HepG2 (cell line): Measurements from ENCODE around the gene NUDT16. TPM values are rescaled to one million over a fixed set of nuclear protein-coding genes. Genes with fewer than 3 reads are reported as not detected.
A peak's percentile ranks its signal among the peaks of the same experiment; 100 is the strongest.

Experiments
- ATF7 ChIP-seq, 2 experiments: fragments of 450-650 bp in 1 of 2; sonication (generic) in 1 of 2; formaldehyde crosslinking in 1 of 2; IDR thresholded peaks; 2 replicates each; pipeline versions ENCODE4 v1.4.0 to v1.6.1; 2016 to 2020; ENCODE audit warnings: antibody characterized with exemption in 1 of 2, mild to moderate bottlenecking in 1 of 2, missing genetic modification reagents in 1 of 2
- GABPB1 ChIP-seq: IDR thresholded peaks from 2 replicates; pipeline ENCODE4 v1.6.1; 2016; ENCODE audit warnings: mild to moderate bottlenecking, missing genetic modification reagents, moderate library complexity, missing compliant biosample characterization
- HDAC1 ChIP-seq: sonication (generic); formaldehyde crosslinking; IDR thresholded peaks from 2 replicates; pipeline ENCODE4 v1.5.1; 2020; ENCODE audit warnings: mild to moderate bottlenecking, missing genetic modification reagents
- HNF4A ChIP-seq: sonication (generic); formaldehyde crosslinking; IDR thresholded peaks from 2 replicates; pipeline ENCODE4 v1.4.0; 2020; ENCODE audit warnings: missing genetic modification reagents
- PCBP2 ChIP-seq: fragments of 200-400 bp; formaldehyde crosslinking; optimal IDR thresholded peaks from 2 replicates; pipeline ENCODE3; 2018; ENCODE audit warnings: low read length, low read depth; ENCODE audit not compliant: poor library complexity, severe bottlenecking
- RBFOX2 ChIP-seq: fragments of 200-400 bp; formaldehyde crosslinking; IDR thresholded peaks from 2 replicates; pipeline ENCODE4 v1.6.1; 2017; ENCODE audit warnings: low read depth, mild to moderate bottlenecking, low read length
- TBX2 ChIP-seq: sonication (generic); formaldehyde crosslinking; IDR thresholded peaks from 2 replicates; pipeline ENCODE4 v1.5.0; 2020; ENCODE audit warnings: missing genetic modification reagents, mild to moderate bottlenecking, borderline replicate concordance
- ZMYM2 ChIP-seq: sonication (generic); formaldehyde crosslinking; IDR thresholded peaks from 2 replicates; pipeline ENCODE4 v1.8.0; 2022; ENCODE audit warnings: mild to moderate bottlenecking, missing genetic modification reagents
- ZNF180 ChIP-seq: sonication (generic); formaldehyde crosslinking; IDR thresholded peaks from 2 replicates; pipeline ENCODE4 v1.4.0; 2020; ENCODE audit warnings: low read depth, missing genetic modification reagents, borderline replicate concordance
- ZNF274 ChIP-seq: sonication (generic); formaldehyde crosslinking; IDR thresholded peaks from 2 replicates; pipeline ENCODE4 v1.5.1; 2020; ENCODE audit warnings: mild to moderate bottlenecking, missing genetic modification reagents
- ZNF329 ChIP-seq: sonication (generic); formaldehyde crosslinking; IDR thresholded peaks from 2 replicates; pipeline ENCODE4 v1.9.0; 2021; ENCODE audit warnings: low read depth, mild to moderate bottlenecking, missing genetic modification reagents
- ZNF367 ChIP-seq: sonication (generic); formaldehyde crosslinking; IDR thresholded peaks from 2 replicates; pipeline ENCODE4 v1.4.0; 2020; ENCODE audit warnings: missing genetic modification reagents, borderline replicate concordance
- polyA plus RNA-seq, 8 experiments: library from polyadenylated mRNA; depleted of rRNA in 3 of 8; stranded (reverse) in 7 of 8; unstranded in 1 of 8; fragments of >200 nt; fragmentation: Illumina TruSeq in 4 of 8; extraction: Trizol in 4 of 8; gene quantifications; 2 replicates each; pipeline versions ENCODE4 v1.2.1 to v1.2.3, GENCODE V29; 2011 to 2016; ENCODE audit warnings: low read depth in 4 of 8, missing spikeins in 1 of 8, mixed read lengths in 1 of 8; ENCODE audit not compliant: insufficient read depth in 1 of 8
- total RNA-seq, 5 experiments: library from RNA; depleted of rRNA; stranded (reverse); fragments of >200 nt; fragmentation: Illumina TruSeq; extraction: Trizol; gene quantifications; 2 replicates each; pipeline ENCODE4 v1.2.3, GENCODE V29; 2016; ENCODE audit warnings: low read depth in 1 of 5
- TF ChIP-seq, protein P1 (sequence below): sonication (generic); formaldehyde crosslinking; IDR thresholded peaks from 2 replicates; pipeline ENCODE4 v1.9.0; 2021; ENCODE audit warnings: missing genetic modification reagents, mild to moderate bottlenecking, borderline replicate concordance
- TF ChIP-seq, protein P2 (sequence below): sonication (generic); formaldehyde crosslinking; IDR thresholded peaks from 2 replicates; pipeline ENCODE4 v1.5.0; 2020; ENCODE audit warnings: mild to moderate bottlenecking, missing genetic modification reagents, borderline replicate concordance
- TF ChIP-seq, protein P3 (sequence below): sonication (generic); formaldehyde crosslinking; IDR thresholded peaks from 2 replicates; pipeline ENCODE4 v1.9.0; 2021; ENCODE audit warnings: missing genetic modification reagents, borderline replicate concordance
- TF ChIP-seq, protein P4 (sequence below): sonication (generic); formaldehyde crosslinking; IDR thresholded peaks from 2 replicates; pipeline ENCODE4 v1.4.0; 2020; ENCODE audit warnings: mild to moderate bottlenecking, missing genetic modification reagents

Gene NUDT16
- total and polyA plus RNA-seq, 2 of the 13 experiments (the other 11 are each of a cell fraction or from before 2014, with no cell fraction given): 5.4 to 14.8 TPM

DNA sequence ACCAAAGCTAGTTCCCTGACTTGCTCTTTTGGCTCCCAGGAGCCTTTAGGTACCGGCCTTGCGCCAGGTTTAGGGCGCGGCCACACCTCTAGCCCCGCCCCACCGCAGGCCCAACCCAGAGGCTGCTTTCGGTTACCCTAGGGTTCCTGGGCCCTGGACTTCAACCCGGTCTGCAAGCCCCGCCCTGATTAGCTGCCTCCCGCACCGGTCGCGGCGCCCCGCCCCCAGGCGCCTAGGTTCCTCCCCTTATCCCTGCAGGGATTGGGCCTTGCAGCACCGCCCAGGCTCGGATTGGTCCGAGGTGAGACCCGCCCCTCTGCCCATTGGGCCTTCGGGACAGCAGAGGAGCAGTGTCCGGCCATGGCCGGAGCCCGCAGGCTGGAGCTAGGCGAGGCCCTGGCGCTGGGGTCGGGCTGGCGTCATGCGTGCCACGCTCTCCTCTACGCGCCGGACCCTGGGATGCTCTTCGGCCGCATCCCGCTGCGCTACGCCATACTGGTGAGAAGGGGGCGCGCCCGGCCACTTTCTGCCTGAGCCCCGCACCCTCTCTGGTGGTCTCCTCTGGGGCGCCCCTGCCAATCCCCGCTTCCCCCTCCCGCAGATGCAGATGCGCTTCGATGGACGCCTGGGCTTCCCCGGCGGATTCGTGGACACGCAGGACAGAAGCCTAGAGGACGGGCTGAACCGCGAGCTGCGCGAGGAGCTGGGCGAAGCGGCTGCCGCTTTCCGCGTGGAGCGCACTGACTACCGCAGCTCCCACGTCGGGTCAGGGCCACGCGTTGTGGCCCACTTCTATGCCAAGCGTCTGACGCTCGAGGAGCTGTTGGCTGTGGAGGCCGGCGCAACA lies at the start of gene NUDT16 (continued):
- TF ChIP-seq, protein P1, sequence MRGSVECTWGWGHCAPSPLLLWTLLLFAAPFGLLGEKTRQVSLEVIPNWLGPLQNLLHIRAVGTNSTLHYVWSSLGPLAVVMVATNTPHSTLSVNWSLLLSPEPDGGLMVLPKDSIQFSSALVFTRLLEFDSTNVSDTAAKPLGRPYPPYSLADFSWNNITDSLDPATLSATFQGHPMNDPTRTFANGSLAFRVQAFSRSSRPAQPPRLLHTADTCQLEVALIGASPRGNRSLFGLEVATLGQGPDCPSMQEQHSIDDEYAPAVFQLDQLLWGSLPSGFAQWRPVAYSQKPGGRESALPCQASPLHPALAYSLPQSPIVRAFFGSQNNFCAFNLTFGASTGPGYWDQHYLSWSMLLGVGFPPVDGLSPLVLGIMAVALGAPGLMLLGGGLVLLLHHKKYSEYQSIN (CRISPR knock-in tag): 0 out of 2 replicates have a peak, but pooled peaks have one; percentile 26
- TF ChIP-seq ATF7 (IDR thresholded peaks at IDR 0.05): no peak
- TF ChIP-seq ATF7 (CRISPR knock-in tag; IDR thresholded peaks at IDR 0.05): peak; percentile 69; the same call in 1 of the 2 replicates
- TF ChIP-seq, protein P2, sequence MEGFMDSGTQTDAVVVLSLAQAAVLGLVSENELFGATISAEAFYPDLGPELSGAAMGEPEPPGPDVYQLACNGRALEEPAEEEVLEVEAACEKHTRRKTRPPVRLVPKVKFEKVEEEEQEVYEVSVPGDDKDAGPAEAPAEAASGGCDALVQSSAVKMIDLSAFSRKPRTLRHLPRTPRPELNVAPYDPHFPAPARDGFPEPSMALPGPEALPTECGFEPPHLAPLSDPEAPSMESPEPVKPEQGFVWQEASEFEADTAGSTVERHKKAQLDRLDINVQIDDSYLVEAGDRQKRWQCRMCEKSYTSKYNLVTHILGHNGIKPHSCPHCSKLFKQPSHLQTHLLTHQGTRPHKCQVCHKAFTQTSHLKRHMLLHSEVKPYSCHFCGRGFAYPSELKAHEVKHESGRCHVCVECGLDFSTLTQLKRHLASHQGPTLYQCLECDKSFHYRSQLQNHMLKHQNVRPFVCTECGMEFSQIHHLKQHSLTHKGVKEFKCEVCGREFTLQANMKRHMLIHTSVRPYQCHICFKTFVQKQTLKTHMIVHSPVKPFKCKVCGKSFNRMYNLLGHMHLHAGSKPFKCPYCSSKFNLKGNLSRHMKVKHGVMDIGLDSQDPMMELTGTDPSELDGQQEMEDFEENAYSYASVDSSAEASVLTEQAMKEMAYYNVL (CRISPR knock-in tag): peak; percentile 55; the same call in 1 of the 2 replicates
- peak; percentile 67; the same call in 1 of the 2 replicates for TF ChIP-seq ZNF180 (CRISPR knock-in tag)
- peak; percentile 92; the same call in 1 of the 2 replicates for TF ChIP-seq ZNF274 (CRISPR knock-in tag)
- TF ChIP-seq, protein P3, sequence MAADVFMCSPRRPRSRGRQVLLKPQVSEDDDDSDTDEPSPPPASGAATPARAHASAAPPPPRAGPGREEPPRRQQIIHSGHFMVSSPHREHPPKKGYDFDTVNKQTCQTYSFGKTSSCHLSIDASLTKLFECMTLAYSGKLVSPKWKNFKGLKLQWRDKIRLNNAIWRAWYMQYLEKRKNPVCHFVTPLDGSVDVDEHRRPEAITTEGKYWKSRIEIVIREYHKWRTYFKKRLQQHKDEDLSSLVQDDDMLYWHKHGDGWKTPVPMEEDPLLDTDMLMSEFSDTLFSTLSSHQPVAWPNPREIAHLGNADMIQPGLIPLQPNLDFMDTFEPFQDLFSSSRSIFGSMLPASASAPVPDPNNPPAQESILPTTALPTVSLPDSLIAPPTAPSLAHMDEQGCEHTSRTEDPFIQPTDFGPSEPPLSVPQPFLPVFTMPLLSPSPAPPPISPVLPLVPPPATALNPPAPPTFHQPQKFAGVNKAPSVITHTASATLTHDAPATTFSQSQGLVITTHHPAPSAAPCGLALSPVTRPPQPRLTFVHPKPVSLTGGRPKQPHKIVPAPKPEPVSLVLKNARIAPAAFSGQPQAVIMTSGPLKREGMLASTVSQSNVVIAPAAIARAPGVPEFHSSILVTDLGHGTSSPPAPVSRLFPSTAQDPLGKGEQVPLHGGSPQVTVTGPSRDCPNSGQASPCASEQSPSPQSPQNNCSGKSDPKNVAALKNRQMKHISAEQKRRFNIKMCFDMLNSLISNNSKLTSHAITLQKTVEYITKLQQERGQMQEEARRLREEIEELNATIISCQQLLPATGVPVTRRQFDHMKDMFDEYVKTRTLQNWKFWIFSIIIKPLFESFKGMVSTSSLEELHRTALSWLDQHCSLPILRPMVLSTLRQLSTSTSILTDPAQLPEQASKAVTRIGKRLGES (CRISPR knock-in tag): no peak
- TF ChIP-seq TBX2: peak; percentile 59
- TF ChIP-seq, protein P4, sequence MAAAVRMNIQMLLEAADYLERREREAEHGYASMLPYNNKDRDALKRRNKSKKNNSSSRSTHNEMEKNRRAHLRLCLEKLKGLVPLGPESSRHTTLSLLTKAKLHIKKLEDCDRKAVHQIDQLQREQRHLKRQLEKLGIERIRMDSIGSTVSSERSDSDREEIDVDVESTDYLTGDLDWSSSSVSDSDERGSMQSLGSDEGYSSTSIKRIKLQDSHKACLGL: peak; percentile 96
- no peak for TF ChIP-seq ZNF329 (CRISPR knock-in tag)
- peak; percentile 71 for TF ChIP-seq HNF4A (CRISPR knock-in tag)
- peak; percentile 85 for TF ChIP-seq GABPB1 (CRISPR knock-in tag)
- TF ChIP-seq ZMYM2 (CRISPR knock-in tag): 0 out of 2 replicates have a peak, but pooled peaks have one; percentile 41
- peak; percentile 75 for TF ChIP-seq HDAC1 (CRISPR knock-in tag)
- TF ChIP-seq ZNF367: 0 out of 2 replicates have a peak, but pooled peaks have one; percentile 50
- TF ChIP-seq RBFOX2: peak; percentile 97
- TF ChIP-seq PCBP2: no peak
